HG03066 (cell line): ENCODE measurements around the gene METRNL.
"Not testable (repeated sequence)": the region's sequence is repeated elsewhere in the genome, so short reads cannot be mapped to it uniquely, and the experiment has no call there.

ENCODE experiments used
- ATAC-seq: cut with Tn5 transposase; IDR thresholded peaks from one replicate; pipeline ENCODE4 v1.9.1; 2021; ENCODE audit warnings: low read depth; ENCODE audit not compliant: unreplicated experiment

Gene METRNL

GRCh38 chr17:83132251-83133081 lies 53.1 kb downstream of the METRNL start:
- ATAC-seq: no peak

- ATAC-seq: no peak
Observed at GRCh38 chr17:83133302-83134121, 54.1 kb downstream of the METRNL start.

GRCh38 chr17:83134456-83134855 lies 55.0 kb downstream of the METRNL start:
- not testable (repeated sequence) for ATAC-seq

GRCh38 chr17:83135692-83136091 lies 56.3 kb downstream of the METRNL start:
- no peak for ATAC-seq

GRCh38 chr17:83136156-83136555 lies 56.7 kb downstream of the METRNL start:
- ATAC-seq: no peak

- no peak for ATAC-seq
Observed at GRCh38 chr17:83136931-83137330, 57.5 kb downstream of the METRNL start.

- ATAC-seq: no peak
Observed at GRCh38 chr17:83137523-83137922, 58.1 kb downstream of the METRNL start.

- no peak for ATAC-seq
Observed at GRCh38 chr17:83138820-83139219, 59.4 kb downstream of the METRNL start.

GRCh38 chr17:83139541-83140248 lies 60.3 kb downstream of the METRNL start:
- not testable (repeated sequence) for ATAC-seq

GRCh38 chr17:83140249-83140566 lies 60.8 kb downstream of the METRNL start:
- ATAC-seq: not testable (repeated sequence)

- no peak for ATAC-seq
Observed at GRCh38 chr17:83142619-83143018, 63.2 kb downstream of the METRNL start.

- ATAC-seq: no peak
Observed at GRCh38 chr17:83143817-83144231, 64.4 kb downstream of the METRNL start.
